Measurements from ENCODE around the gene SZT2.

DNA sequence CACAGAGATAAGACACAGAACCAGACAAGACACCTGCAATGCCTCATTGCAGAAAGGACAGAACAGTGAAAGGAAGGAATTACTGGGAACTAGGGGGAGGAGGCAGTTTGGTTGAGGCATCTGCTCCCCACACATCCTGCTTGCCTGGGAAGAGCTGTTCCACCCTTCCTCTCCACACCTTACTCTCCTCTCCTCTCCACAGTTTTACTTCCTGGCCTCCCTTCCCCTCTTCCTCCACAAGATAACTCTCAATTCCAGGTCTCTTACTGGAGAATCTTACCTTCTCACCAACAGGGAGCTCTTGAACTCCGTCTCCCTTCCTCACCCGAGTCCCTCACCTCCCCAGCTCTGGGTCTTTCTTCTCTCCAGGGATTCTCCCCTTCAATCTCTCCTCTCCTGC lies 24.0 kb upstream of the SZT2 start:
- no peak for TF ChIP-seq EZH2 (IDR thresholded peaks at IDR 0.05; ENCODE audit: insufficient read depth, low read length)
- TF ChIP-seq, protein P1, sequence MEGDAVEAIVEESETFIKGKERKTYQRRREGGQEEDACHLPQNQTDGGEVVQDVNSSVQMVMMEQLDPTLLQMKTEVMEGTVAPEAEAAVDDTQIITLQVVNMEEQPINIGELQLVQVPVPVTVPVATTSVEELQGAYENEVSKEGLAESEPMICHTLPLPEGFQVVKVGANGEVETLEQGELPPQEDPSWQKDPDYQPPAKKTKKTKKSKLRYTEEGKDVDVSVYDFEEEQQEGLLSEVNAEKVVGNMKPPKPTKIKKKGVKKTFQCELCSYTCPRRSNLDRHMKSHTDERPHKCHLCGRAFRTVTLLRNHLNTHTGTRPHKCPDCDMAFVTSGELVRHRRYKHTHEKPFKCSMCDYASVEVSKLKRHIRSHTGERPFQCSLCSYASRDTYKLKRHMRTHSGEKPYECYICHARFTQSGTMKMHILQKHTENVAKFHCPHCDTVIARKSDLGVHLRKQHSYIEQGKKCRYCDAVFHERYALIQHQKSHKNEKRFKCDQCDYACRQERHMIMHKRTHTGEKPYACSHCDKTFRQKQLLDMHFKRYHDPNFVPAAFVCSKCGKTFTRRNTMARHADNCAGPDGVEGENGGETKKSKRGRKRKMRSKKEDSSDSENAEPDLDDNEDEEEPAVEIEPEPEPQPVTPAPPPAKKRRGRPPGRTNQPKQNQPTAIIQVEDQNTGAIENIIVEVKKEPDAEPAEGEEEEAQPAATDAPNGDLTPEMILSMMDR (IDR thresholded peaks at IDR 0.05; ENCODE audit: insufficient read depth, low read depth, low read length) = no peak
